ENCODE data around the gene ATAD1.
"Not testable (repeated sequence)": the region's sequence is repeated elsewhere in the genome, so short reads cannot be mapped to it uniquely, and the experiment has no call there.

Gene ATAD1

GRCh38 chr10:87846023-87846422 is 28.0 kb upstream of the ATAD1 start:
- no peak for DNase-seq

GRCh38 chr10:87845624-87845998 is 27.6 kb upstream of the ATAD1 start:
- no peak for DNase-seq

- DNase-seq: no peak
Observed at GRCh38 chr10:87844837-87845623, 27.0 kb upstream of the ATAD1 start.

- no peak for DNase-seq
Observed at GRCh38 chr10:87843714-87844113, 25.7 kb upstream of the ATAD1 start.

- peak; percentile 69 for DNase-seq
Observed at GRCh38 chr10:87842776-87843497, 24.9 kb upstream of the ATAD1 start.

GRCh38 chr10:87842220-87842641 is 24.2 kb upstream of the ATAD1 start:
- DNase-seq: no peak

GRCh38 chr10:87841186-87841585 is 23.2 kb upstream of the ATAD1 start:
- no peak for DNase-seq

- no peak for DNase-seq
Observed at GRCh38 chr10:87838650-87839049, 20.6 kb upstream of the ATAD1 start.

- DNase-seq: peak; percentile 27
Observed at GRCh38 chr10:87837445-87837844, 19.4 kb upstream of the ATAD1 start.

- DNase-seq: no peak
Observed at GRCh38 chr10:87836098-87836497, 18.1 kb upstream of the ATAD1 start.

GRCh38 chr10:87829986-87830729 is 12.1 kb upstream of the ATAD1 start:
- DNase-seq: no peak

- DNase-seq: not testable (repeated sequence)
Observed at GRCh38 chr10:87829051-87829450, 11.0 kb upstream of the ATAD1 start.

GRCh38 chr10:87827681-87828080 is 9.7 kb upstream of the ATAD1 start:
- DNase-seq: no peak

- no peak for DNase-seq
Observed at GRCh38 chr10:87826653-87827052, 8.6 kb upstream of the ATAD1 start.

GRCh38 chr10:87819289-87819585 is 1.2 kb upstream of the ATAD1 start:
- DNase-seq: no peak

GRCh38 chr10:87818505-87819288 is 671 bp upstream of the ATAD1 start:
- DNase-seq: peak; percentile 55

GRCh38 chr10:87816898-87817608 is 973 bp downstream of the ATAD1 start:
- peak; percentile 63 for DNase-seq

- peak; percentile 5 for DNase-seq
Observed at GRCh38 chr10:87816163-87816897, 1.7 kb downstream of the ATAD1 start.

GRCh38 chr10:87804939-87805569 is 13.0 kb downstream of the ATAD1 start:
- no peak for DNase-seq

GRCh38 chr10:87803831-87804230 is 14.2 kb downstream of the ATAD1 start:
- no peak for DNase-seq

GRCh38 chr10:87803328-87803727 is 14.7 kb downstream of the ATAD1 start:
- no peak for DNase-seq

Data from hematopoietic multipotent progenitor cell treated with erythropoietin and hydrocortisone succinate and interleukin-3 and kit ligand, for 6 days (in vitro differentiated cells).